Parathyroid adenoma (tissue), 2 donors: ENCODE results near the gene PDE4D.
"Not testable (repeated sequence)": the region's sequence is repeated elsewhere in the genome, so short reads cannot be mapped to it uniquely, and the experiment has no call there.

Experiments
- H2AFZ ChIP-seq: fragments of 300-600 bp; sonication (generic); one replicate; pipeline ENCODE4 v1.7.0; 2017; ENCODE audit warnings: antibody characterized with exemption, mild to moderate bottlenecking
- H3K27ac ChIP-seq: fragments of 300-600 bp; sonication (generic); one replicate; pipeline ENCODE4 v1.7.0; 2017
- H3K27me3 ChIP-seq: fragments of 300-600 bp; sonication (generic); one replicate; pipeline ENCODE4 v1.7.0; 2017; ENCODE audit warnings: low read length; ENCODE audit not compliant: control insufficient read depth, insufficient read depth
- H3K36me3 ChIP-seq: fragments of 300-600 bp; sonication (generic); one replicate; pipeline ENCODE4 v1.7.0; 2017; ENCODE audit warnings: low read length; ENCODE audit not compliant: control insufficient read depth, insufficient read depth
- H3K4me1 ChIP-seq: fragments of 300-600 bp; sonication (generic); one replicate; pipeline ENCODE4 v1.7.0; 2017; ENCODE audit warnings: control low read depth
- H3K4me2 ChIP-seq: fragments of 300-600 bp; sonication (generic); one replicate; pipeline ENCODE4 v1.7.0; 2017; ENCODE audit warnings: low read length
- H3K4me3 ChIP-seq: fragments of 300-600 bp; sonication (generic); one replicate; pipeline ENCODE4 v1.7.0; 2017; ENCODE audit warnings: low read depth, low read length
- H3K79me2 ChIP-seq: fragments of 300-600 bp; sonication (generic); one replicate; pipeline ENCODE4 v1.7.0; 2017; ENCODE audit warnings: control low read depth
- H3K9ac ChIP-seq: fragments of 300-600 bp; sonication (generic); one replicate; pipeline ENCODE4 v1.7.0; 2017; ENCODE audit warnings: mild to moderate bottlenecking
- H3K9me3 ChIP-seq: fragments of 300-600 bp; sonication (generic); one replicate; pipeline ENCODE4 v1.7.0; 2017; ENCODE audit warnings: low read length; ENCODE audit not compliant: control insufficient read depth
- CTCF ChIP-seq: fragments of 300-600 bp; sonication (generic); IDR thresholded peaks from one replicate; pipeline ENCODE4 v1.7.0; 2017; ENCODE audit warnings: antibody characterized with exemption, mild to moderate bottlenecking
- donor health status: primary hyperparathyroidism.

Gene PDE4D

GRCh38 chr5:59579101-59579823, 314.3 kb downstream of the PDE4D start:
- no peak for TF ChIP-seq CTCF
- H3K27me3 ChIP-seq, result no peaks in the 10 kb centered on the region
- H3K9me3 ChIP-seq, result no peaks in the 10 kb centered on the region
- no peak overlapping the region for H3K4me3 ChIP-seq
- H3K36me3 ChIP-seq, result no peaks in the 10 kb centered on the region
- peak overlapping the region; percentile 1 for H3K27ac ChIP-seq
- H3K9ac ChIP-seq, result no peak overlapping the region
- no peak overlapping the region for H3K4me2 ChIP-seq
- H3K4me1 ChIP-seq, result peaks cover 4% of the 10 kb centered on the region
- H2AFZ ChIP-seq, result no peak overlapping the region
- H3K79me2 ChIP-seq, result no peaks in the 10 kb centered on the region

- Histone ChIP-seq H3K4me2 (no peak overlapping the region), H3K27ac (no peak overlapping the region)
- no peak for TF ChIP-seq CTCF
These were observed 316.0 kb downstream of the PDE4D start for GRCh38 chr5:59577485-59577884.

GRCh38 chr5:59575648-59576445, 317.7 kb downstream of the PDE4D start:
- TF ChIP-seq CTCF, result no peak
- Histone ChIP-seq H3K79me2 (no peaks in the 10 kb centered on the region), H3K4me2 (no peak overlapping the region), H3K4me1 (no peaks in the 10 kb centered on the region), H3K4me3 (no peak overlapping the region), H2AFZ (no peak overlapping the region), H3K9me3 (no peaks in the 10 kb centered on the region), H3K36me3 (no peaks in the 10 kb centered on the region), H3K9ac (no peak overlapping the region), H3K27me3 (no peaks in the 10 kb centered on the region), H3K27ac (no peak overlapping the region)

More at GRCh38 chr5:59577485-59577884, 316.0 kb downstream of the PDE4D start:
- Histone ChIP-seq H3K79me2 (no peaks in the 10 kb centered on the region), H3K4me1 (no peaks in the 10 kb centered on the region), H3K36me3 (no peaks in the 10 kb centered on the region), H3K9ac (no peak overlapping the region), H3K27me3 (no peaks in the 10 kb centered on the region), H3K4me3 (no peak overlapping the region), H3K9me3 (no peaks in the 10 kb centered on the region), H2AFZ (no peak overlapping the region)

GRCh38 chr5:59573509-59573908, 320.0 kb downstream of the PDE4D start:
- not testable (repeated sequence) for H3K4me2 ChIP-seq, H3K9me3 ChIP-seq, H3K79me2 ChIP-seq, H3K4me1 ChIP-seq, H2AFZ ChIP-seq, H3K9ac ChIP-seq, H3K4me3 ChIP-seq, H3K36me3 ChIP-seq, H3K27me3 ChIP-seq, H3K27ac ChIP-seq

GRCh38 chr5:59571067-59571466, 322.5 kb downstream of the PDE4D start:
- H3K4me2 ChIP-seq, result no peak overlapping the region
- H3K27ac ChIP-seq, result no peak overlapping the region
- H3K9ac ChIP-seq, result no peak overlapping the region
- no peaks in the 10 kb centered on the region for H3K27me3 ChIP-seq
- no peaks in the 10 kb centered on the region for H3K79me2 ChIP-seq
- no peaks in the 10 kb centered on the region for H3K4me1 ChIP-seq
- no peaks in the 10 kb centered on the region for H3K36me3 ChIP-seq
- H3K4me3 ChIP-seq, result no peak overlapping the region
- TF ChIP-seq CTCF, result no peak
- H2AFZ ChIP-seq, result no peak overlapping the region
- H3K9me3 ChIP-seq, result no peaks in the 10 kb centered on the region
